ENCODE data around the gene GP5. TPM values are rescaled to one million over a fixed set of nuclear protein-coding genes. Genes with fewer than 3 reads are reported as not detected.

GP5 gene
- total RNA-seq, 1 donor from 2014 or later: not detected

- Mint-ChIP-seq H3K36me3 (ENCODE audit: low read depth) (no peaks in the 10 kb centered on the region), H3K27me3 (ENCODE audit: low read depth) (peaks cover 15% of the 10 kb centered on the region), H3K27ac (ENCODE audit: unreplicated experiment) (no peak overlapping the region), H3K9me3 (ENCODE audit: low read depth) (no peaks in the 10 kb centered on the region), H3K4me3 (ENCODE audit: unreplicated experiment) (no peak overlapping the region), H3K4me1 (ENCODE audit: low read depth) (peaks cover 7% of the 10 kb centered on the region)
- DNase-seq (ENCODE audit: low spot score): no peak
- no peak for TF ChIP-seq CTCF (IDR thresholded peaks at IDR 0.05)
Measured at GRCh38 chr3:194348354-194348753, 50.7 kb downstream of the GP5 start.

- Mint-ChIP-seq H3K27ac (ENCODE audit: unreplicated experiment) (no peak overlapping the region), H3K4me3 (ENCODE audit: unreplicated experiment) (no peak overlapping the region), H3K36me3 (ENCODE audit: low read depth) (no peaks in the 10 kb centered on the region), H3K4me1 (ENCODE audit: low read depth) (peaks cover 7% of the 10 kb centered on the region), H3K9me3 (ENCODE audit: low read depth) (no peaks in the 10 kb centered on the region), H3K27me3 (ENCODE audit: low read depth) (peaks cover 22% of the 10 kb centered on the region)
- no peak for DNase-seq (ENCODE audit: low spot score)
- TF ChIP-seq CTCF (IDR thresholded peaks at IDR 0.05): no peak
Measured at GRCh38 chr3:194346621-194347020, 52.4 kb downstream of the GP5 start.

GRCh38 chr3:194346035-194346434 lies 53.0 kb downstream of the GP5 start:
- Mint-ChIP-seq H3K27ac (ENCODE audit: unreplicated experiment) (no peak overlapping the region), H3K36me3 (ENCODE audit: low read depth) (no peaks in the 10 kb centered on the region), H3K27me3 (ENCODE audit: low read depth) (peaks cover 26% of the 10 kb centered on the region), H3K4me1 (ENCODE audit: low read depth) (peaks cover 7% of the 10 kb centered on the region), H3K9me3 (ENCODE audit: low read depth) (no peaks in the 10 kb centered on the region), H3K4me3 (ENCODE audit: unreplicated experiment) (no peak overlapping the region)
- DNase-seq (ENCODE audit: low spot score): no peak
- TF ChIP-seq CTCF (IDR thresholded peaks at IDR 0.05): no peak

Other genes starting within 250 kb of the GP5 start
- not detected in 3 replicates for gene CPN2, start 47.9 kb downstream of the GP5 start, total RNA-seq
- gene LRRC15, start 29.5 kb downstream of the GP5 start, total RNA-seq: 0.18 to 1.7 TPM (median 0.22 TPM) in 3 replicates
- 65.7 to 92.4 TPM (median 87.7 TPM) in 3 replicates for gene ATP13A3, start 87.7 kb upstream of the GP5 start, total RNA-seq
- gene TMEM44, start 234.2 kb upstream of the GP5 start, total RNA-seq: 14.5 to 25.1 TPM (median 25.0 TPM) in 3 replicates